ENCODE results near the gene RPEL1.

- TF ChIP-seq CTCF (IDR thresholded peaks at IDR 0.05): no peak
- TF ChIP-seq POLR2A (IDR thresholded peaks at IDR 0.05): no peak
Observed at GRCh38 chr10:103280031-103280430, 34.3 kb downstream of the RPEL1 start.
